Ovary (tissue), 9 donors: ENCODE measurements around the gene LARP4B. TPM values are rescaled to one million over a fixed set of nuclear protein-coding genes. Genes with fewer than 3 reads are reported as not detected.

Experiments used
- DNase-seq, 5 donors: peaks; one replicate each; pipeline ENCODE4 v3.0.0-alpha.2; 2019 to 2020
- H3K27ac ChIP-seq, 2 donors: fragments of 200-600 bp; one replicate each; pipeline versions ENCODE4 v1.5.1 to v1.8.0; 2019 to 2022
- H3K27me3 ChIP-seq: fragments of 200-600 bp; one replicate; pipeline ENCODE4 v1.8.0; 2022
- H3K36me3 ChIP-seq: fragments of 200-600 bp; sonication (generic); one replicate; pipeline ENCODE4 v1.5.1; 2019
- H3K4me1 ChIP-seq: one replicate; pipeline ENCODE4 v1.8.1; 2013; ENCODE audit warnings: mild to moderate bottlenecking, moderate library complexity; ENCODE audit not compliant: insufficient read depth
- H3K4me3 ChIP-seq: fragments of 200-600 bp; sonication (generic); one replicate; pipeline ENCODE4 v1.5.1; 2017
- H3K9me3 ChIP-seq, 2 donors: fragments of 200-600 bp in 1 of 2; sonication (generic) in 1 of 2; one replicate each; pipeline versions ENCODE4 v1.5.1 to v1.8.1; 2013 to 2019; ENCODE audit warnings: mild to moderate bottlenecking in 1 of 2, moderate library complexity in 1 of 2
- EP300 ChIP-seq: sonication (generic); formaldehyde crosslinking; IDR thresholded peaks from one replicate; pipeline ENCODE4 v1.6.1; 2017; ENCODE audit warnings: antibody characterized with exemption
- POLR2A ChIP-seq: fragments of 450-650 bp; IDR thresholded peaks from one replicate; pipeline ENCODE4 v1.6.1; 2017; ENCODE audit warnings: antibody characterized with exemption, mild to moderate bottlenecking, moderate library complexity
- WGBS, 3 donors: extraction: QIAGEN DNeasy Blood & Tissue Kit in 1 of 3; methylation state at CpG; one replicate each; pipeline versions ENCODE4 v1.1.5 to v1.1.7; 2013 to 2017; 5-methylcytosine and 5-hydroxymethylcytosine counted together
- intact Hi-C, 4 donors: fragments of 100-400 bp; cut with DNase I; formaldehyde crosslinking; loops; one replicate each; pipeline versions ENCODE4 v1.11.0 to v1.15.1; 2022 to 2023
- polyA plus RNA-seq, 2 donors: library from polyadenylated mRNA; stranded (reverse); fragments of 200-250 nt in 1 of 2; fragments of 350-450 nt in 1 of 2; fragmentation: Illumina TruSeq in 1 of 2; extraction: RNeasy Lipid Tissue Mini Kit (QIAGEN cat#74804) in 1 of 2; gene quantifications; one replicate each; pipeline ENCODE4 v1.2.3, GENCODE V29; 2013 to 2014
- total RNA-seq, 7 donors: library from RNA; depleted of rRNA in 2 of 7; stranded (reverse); fragments of >200 nt in 2 of 7; fragmentation: NEBNext Ultra II Directional in 3 of 7; extraction: Animal tissue kit (Norgen Biotek cat#: 25700) in 3 of 7; gene quantifications; one replicate each; pipeline versions ENCODE4 v1.1.0 to v1.2.4, GENCODE V29; 2016 to 2023
- TF ChIP-seq, protein P1 (sequence below), 3 donors: fragments of 450-650 bp in 2 of 3; fragments of 200-600 bp in 1 of 3; IDR thresholded peaks; one replicate each; pipeline versions ENCODE4 v1.5.1 to v1.8.0; 2016 to 2022; ENCODE audit warnings: antibody characterized with exemption in 3 of 3, mild to moderate bottlenecking in 1 of 3
- donor health status: DM: no; HTN: no; CAD: no; lungs with moderate emphysema.
- donor health status: DM: no; HTN: no; CAD: no.
- donor health status: Bipolar disorder and iron deficiency.
- donor health status: DM: yes; HTN: yes; CAD: no.
- donor health status: DM: no; HTN: no; CAD: no.
- donor health status: DM: yes; HTN: yes; CAD: no.

Gene LARP4B
- total and polyA plus RNA-seq, 9 donors: 14.4 to 77.8 (median 54.4) TPM

DNA sequence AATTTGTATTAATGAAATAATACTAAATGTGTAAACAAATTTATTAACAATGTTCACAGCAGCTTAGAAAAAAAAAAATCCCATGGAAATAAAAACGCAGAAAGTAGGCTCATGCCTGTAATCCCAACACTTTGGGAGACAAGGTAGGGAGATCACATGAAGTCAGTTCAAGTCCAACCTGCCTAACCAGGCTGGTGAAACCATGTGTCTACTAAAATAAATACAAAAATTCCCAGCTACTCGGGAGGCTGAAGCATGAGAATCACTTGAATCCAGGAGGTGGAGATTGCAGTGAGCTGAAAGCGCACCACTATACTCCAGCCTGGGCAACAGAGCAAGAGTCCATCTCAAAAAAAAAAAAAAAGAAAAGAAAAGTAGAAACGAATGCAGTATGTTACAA lies 36.2 kb downstream of the LARP4B start:
- intact Hi-C loops: no loop called here
- Histone ChIP-seq H3K4me3 (no peak overlapping the region), H3K27me3 (no peaks in the 10 kb centered on the region), H3K4me1 (peaks cover 2% of the 10 kb centered on the region), H3K27ac (no peak overlapping the region), H3K9me3 (no peaks in the 10 kb centered on the region), H3K36me3 (no peaks in the 10 kb centered on the region)
- 74 to 82% (median 78%) methylated on average over 4 of the region's 4 CpGs for WGBS, 3 donors
- DNase-seq: no peak
- TF ChIP-seq POLR2A: no peak
- no peak for TF ChIP-seq EP300
- TF ChIP-seq, protein P1, sequence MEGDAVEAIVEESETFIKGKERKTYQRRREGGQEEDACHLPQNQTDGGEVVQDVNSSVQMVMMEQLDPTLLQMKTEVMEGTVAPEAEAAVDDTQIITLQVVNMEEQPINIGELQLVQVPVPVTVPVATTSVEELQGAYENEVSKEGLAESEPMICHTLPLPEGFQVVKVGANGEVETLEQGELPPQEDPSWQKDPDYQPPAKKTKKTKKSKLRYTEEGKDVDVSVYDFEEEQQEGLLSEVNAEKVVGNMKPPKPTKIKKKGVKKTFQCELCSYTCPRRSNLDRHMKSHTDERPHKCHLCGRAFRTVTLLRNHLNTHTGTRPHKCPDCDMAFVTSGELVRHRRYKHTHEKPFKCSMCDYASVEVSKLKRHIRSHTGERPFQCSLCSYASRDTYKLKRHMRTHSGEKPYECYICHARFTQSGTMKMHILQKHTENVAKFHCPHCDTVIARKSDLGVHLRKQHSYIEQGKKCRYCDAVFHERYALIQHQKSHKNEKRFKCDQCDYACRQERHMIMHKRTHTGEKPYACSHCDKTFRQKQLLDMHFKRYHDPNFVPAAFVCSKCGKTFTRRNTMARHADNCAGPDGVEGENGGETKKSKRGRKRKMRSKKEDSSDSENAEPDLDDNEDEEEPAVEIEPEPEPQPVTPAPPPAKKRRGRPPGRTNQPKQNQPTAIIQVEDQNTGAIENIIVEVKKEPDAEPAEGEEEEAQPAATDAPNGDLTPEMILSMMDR (IDR thresholded peaks at IDR 0.05): no peak

DNA sequence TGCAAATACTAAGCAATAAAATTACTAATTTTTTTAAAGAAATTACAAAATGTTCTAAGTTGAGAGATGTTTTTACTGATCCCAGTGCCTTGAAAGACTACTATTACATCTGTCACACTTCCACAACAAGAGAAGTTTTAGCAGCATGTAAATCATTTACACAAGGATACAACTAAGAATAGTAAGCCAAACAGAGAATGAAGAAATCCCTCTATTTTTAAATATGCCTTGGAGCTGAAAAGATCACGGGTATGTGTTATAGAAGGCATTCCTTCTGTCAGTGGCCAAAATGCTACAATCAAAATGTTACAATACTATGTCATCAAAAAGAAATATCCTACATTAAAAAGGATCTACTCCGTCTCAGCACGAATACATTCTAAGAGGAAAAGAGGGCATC lies 52.6 kb downstream of the LARP4B start:
- H3K36me3 ChIP-seq: no peaks in the 10 kb centered on the region
- 78 to 86% (median 82%) methylated on average over 3 of the region's 3 CpGs for WGBS, 3 donors
- H3K27me3 ChIP-seq: no peaks in the 10 kb centered on the region
- intact Hi-C loops: no loop called here
- H3K27ac ChIP-seq: no peak overlapping the region
- H3K4me3 ChIP-seq: no peak overlapping the region
- TF ChIP-seq EP300: no peak
- TF ChIP-seq, protein P1 (IDR thresholded peaks at IDR 0.05): no peak
- TF ChIP-seq POLR2A: no peak
- no peaks in the 10 kb centered on the region for H3K9me3 ChIP-seq
- no peak for DNase-seq
- no peaks in the 10 kb centered on the region for H3K4me1 ChIP-seq

DNA sequence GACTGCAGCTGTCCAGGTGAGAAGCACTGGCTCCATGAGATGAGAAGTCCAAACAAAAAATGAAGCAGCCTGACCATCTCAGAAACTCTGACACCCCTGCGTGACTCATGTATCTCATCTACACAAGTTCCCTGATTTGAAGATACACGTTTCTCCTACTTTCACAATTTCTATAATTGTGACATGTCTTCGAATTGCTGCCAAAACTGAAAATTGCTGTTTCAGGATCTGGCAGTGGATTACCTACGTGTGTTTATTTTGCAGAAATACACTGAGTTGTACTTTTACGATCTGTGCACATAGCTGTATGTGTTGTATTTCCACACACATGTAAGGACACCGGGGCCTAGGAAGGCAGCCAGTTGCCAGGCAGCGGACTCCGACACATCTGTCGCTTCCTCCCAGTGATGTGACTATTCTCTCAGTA lies 53.2 kb downstream of the LARP4B start:
- no peak for TF ChIP-seq EP300
- TF ChIP-seq, protein P1 (IDR thresholded peaks at IDR 0.05): no peak
- TF ChIP-seq POLR2A: no peak
- Histone ChIP-seq H3K27me3 (no peaks in the 10 kb centered on the region), H3K9me3 (no peaks in the 10 kb centered on the region), H3K27ac (no peak overlapping the region), H3K4me3 (no peak overlapping the region), H3K36me3 (no peaks in the 10 kb centered on the region), H3K4me1 (no peaks in the 10 kb centered on the region)
- no peak for DNase-seq
- intact Hi-C loops: no loop called here
- 77 to 88% (median 87%) methylated on average over 9 of the region's 9 CpGs for WGBS, 3 donors

DNA sequence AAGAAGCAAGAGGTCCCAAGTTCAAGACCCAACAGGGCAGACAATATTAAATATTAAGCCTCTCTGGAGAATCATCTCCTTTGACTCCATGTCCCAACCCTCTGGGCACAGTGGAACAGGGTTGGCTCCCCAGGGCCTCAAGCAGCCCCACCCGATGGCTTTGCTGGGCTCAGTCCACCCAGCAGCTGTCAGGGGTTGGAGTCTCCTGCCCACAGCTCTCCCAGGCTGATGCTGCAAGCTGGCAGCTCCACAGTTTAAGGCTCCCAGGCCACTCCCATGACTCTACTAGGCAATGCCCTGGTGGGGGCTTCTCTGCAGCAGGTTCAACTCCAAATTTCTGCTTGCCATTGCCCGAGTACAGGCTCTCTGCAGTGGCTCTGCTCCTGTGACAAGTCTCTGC lies 55.1 kb downstream of the LARP4B start:
- H3K27ac ChIP-seq: no peak overlapping the region
- DNase-seq: no peak
- H3K27me3 ChIP-seq: no peaks in the 10 kb centered on the region
- WGBS, 3 donors: 91 to 95% (median 92%) methylated on average over 2 of the region's 2 CpGs
- intact Hi-C loops: no loop called here
- H3K36me3 ChIP-seq: no peaks in the 10 kb centered on the region
- no peak overlapping the region for H3K4me3 ChIP-seq
- no peaks in the 10 kb centered on the region for H3K4me1 ChIP-seq
- H3K9me3 ChIP-seq: no peaks in the 10 kb centered on the region
- TF ChIP-seq, protein P1 (IDR thresholded peaks at IDR 0.05): no peak
- TF ChIP-seq EP300 (no peak), POLR2A (no peak)

DNA sequence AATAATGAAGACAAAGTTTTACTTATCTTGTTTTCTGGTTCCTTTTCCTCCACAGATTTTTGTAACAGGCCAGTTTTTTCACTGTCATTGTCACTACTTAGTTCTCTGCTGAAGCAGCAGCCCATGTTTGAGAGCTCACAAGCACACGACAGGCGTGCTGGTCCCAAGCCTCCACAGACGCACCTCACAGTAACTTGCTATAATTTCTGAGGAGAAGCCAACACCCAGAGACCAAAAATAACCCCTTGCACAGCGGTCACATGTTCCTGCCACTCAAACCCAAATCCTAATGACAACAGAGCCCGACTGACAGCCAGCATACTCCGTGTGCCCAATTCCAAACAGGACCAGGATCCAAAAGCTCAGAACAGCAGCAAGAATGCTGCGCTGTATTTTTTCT lies 58.5 kb downstream of the LARP4B start:
- H3K36me3 ChIP-seq: no peaks in the 10 kb centered on the region
- 92 to 95% (median 94%) methylated on average over 7 of the region's 7 CpGs for WGBS, 3 donors

More for the DNA sequence above, 58.5 kb downstream of the LARP4B start:
- TF ChIP-seq EP300 (no peak), POLR2A (no peak)
- TF ChIP-seq, protein P1 (IDR thresholded peaks at IDR 0.05): no peak
- DNase-seq: no peak
- H3K9me3 ChIP-seq: no peaks in the 10 kb centered on the region
- no peaks in the 10 kb centered on the region for H3K27me3 ChIP-seq
- intact Hi-C loops: no loop called here
- no peak overlapping the region for H3K27ac ChIP-seq
- no peaks in the 10 kb centered on the region for H3K4me1 ChIP-seq
- no peak overlapping the region for H3K4me3 ChIP-seq
